Measurements from ENCODE around the gene FAM184A.

Gene FAM184A

GRCh38 chr6:118963003-118963402 lies 115.5 kb downstream of the FAM184A start:
- no peak for DNase-seq (ENCODE audit: low read depth)

- no peak for DNase-seq (ENCODE audit: low read depth)
These were observed 118.6 kb downstream of the FAM184A start for GRCh38 chr6:118959903-118960302.

- no peak for DNase-seq (ENCODE audit: low read depth)
These were observed 125.1 kb downstream of the FAM184A start for GRCh38 chr6:118953391-118953790.

GRCh38 chr6:118952683-118953082 lies 125.8 kb downstream of the FAM184A start:
- no peak for DNase-seq (ENCODE audit: low read depth)

- DNase-seq (ENCODE audit: low read depth): no peak
These were observed 133.2 kb downstream of the FAM184A start for GRCh38 chr6:118945217-118945616.

- no peak for DNase-seq (ENCODE audit: low read depth)
These were observed 137.7 kb downstream of the FAM184A start for GRCh38 chr6:118940770-118941169.

GRCh38 chr6:118939683-118940082 lies 138.8 kb downstream of the FAM184A start:
- DNase-seq (ENCODE audit: low read depth): no peak

GRCh38 chr6:118935978-118936703 lies 142.3 kb downstream of the FAM184A start:
- DNase-seq (ENCODE audit: low read depth): no peak

GRCh38 chr6:118935331-118935668 lies 143.2 kb downstream of the FAM184A start:
- peak; percentile 4 for DNase-seq (ENCODE audit: low read depth)

GRCh38 chr6:118934461-118935330 lies 143.8 kb downstream of the FAM184A start, which contains the start of gene MCM9:
Gene MCM9 (minus strand): TSS chr6:118935159. CDS start chr6:118931723, 3,436 bp downstream.
- peak; percentile 64 for DNase-seq (ENCODE audit: low read depth)

GRCh38 chr6:118933855-118934460 lies 144.5 kb downstream of the FAM184A start:
- DNase-seq (ENCODE audit: low read depth): no peak

GRCh38 chr6:118932421-118932820 lies 146.0 kb downstream of the FAM184A start:
- DNase-seq (ENCODE audit: low read depth): no peak

GRCh38 chr6:118931436-118931835 lies 147.0 kb downstream of the FAM184A start:
- DNase-seq (ENCODE audit: low read depth): no peak

GRCh38 chr6:118930680-118931079 lies 147.8 kb downstream of the FAM184A start:
- no peak for DNase-seq (ENCODE audit: low read depth)

GRCh38 chr6:118923035-118923434 lies 155.4 kb downstream of the FAM184A start:
- DNase-seq (ENCODE audit: low read depth): no peak

- no peak for DNase-seq (ENCODE audit: low read depth)
These were observed 157.4 kb downstream of the FAM184A start for GRCh38 chr6:118921084-118921483.

GRCh38 chr6:118918329-118918725 lies 160.1 kb downstream of the FAM184A start:
- DNase-seq (ENCODE audit: low read depth): no peak

- no peak for DNase-seq (ENCODE audit: low read depth)
These were observed 160.7 kb downstream of the FAM184A start for GRCh38 chr6:118917546-118918328.

- no peak for DNase-seq (ENCODE audit: low read depth)
These were observed 163.9 kb downstream of the FAM184A start for GRCh38 chr6:118914598-118914997.

GRCh38 chr6:118913161-118913560 lies 165.3 kb downstream of the FAM184A start:
- DNase-seq (ENCODE audit: low read depth): no peak

GRCh38 chr6:118912646-118913045 lies 165.8 kb downstream of the FAM184A start:
- DNase-seq (ENCODE audit: low read depth): no peak

Data from HS-27A (cell line).